Right atrium auricular region (tissue), 2 donors: ENCODE measurements around the gene DKC1. TPM values are rescaled to one million over a fixed set of nuclear protein-coding genes. Genes with fewer than 3 reads are reported as not detected.

Source experiments
- DNase-seq: peaks from one replicate; pipeline ENCODE4 v3.0.0-alpha.2; 2019; ENCODE audit warnings: low spot score
- H3K27ac ChIP-seq, 2 donors: fragments of 200-600 bp; sonication (generic); 1 replicate in 1 of 2; 2 replicates in 1 of 2; pipeline ENCODE4 v1.5.1; 2016 to 2019
- H3K27me3 ChIP-seq, 2 donors: fragments of 200-600 bp; sonication (generic); one replicate each; pipeline versions ENCODE4 v1.5.1 to v1.6.0; 2017 to 2019
- H3K36me3 ChIP-seq: fragments of 200-600 bp; sonication (generic); one replicate; pipeline ENCODE4 v1.5.1; 2016
- H3K4me1 ChIP-seq, 2 donors: fragments of 200-600 bp; sonication (generic); one replicate each; pipeline versions ENCODE4 v1.5.1 to v1.6.0; 2017 to 2019
- H3K4me3 ChIP-seq, 2 donors: fragments of 200-600 bp; sonication (generic); 1 replicate in 1 of 2; 2 replicates in 1 of 2; pipeline ENCODE4 v1.5.1; 2017 to 2019; ENCODE audit warnings: mild to moderate bottlenecking in 1 of 2, moderate library complexity in 1 of 2
- H3K9me3 ChIP-seq, 2 donors: fragments of 200-600 bp; sonication (generic); one replicate each; pipeline ENCODE4 v1.5.1; 2019
- total RNA-seq, 2 donors: library from RNA; depleted of rRNA; stranded (reverse); fragments of >200 nt; gene quantifications; one replicate each; pipeline ENCODE4 v1.1.0, GENCODE V29; 2016
- TF ChIP-seq, protein P1 (sequence below), 2 donors: fragments of 200-600 bp; sonication (generic); IDR thresholded peaks; one replicate each; pipeline ENCODE4 v1.5.1; 2019; ENCODE audit warnings: antibody characterized with exemption in 2 of 2

Gene DKC1
- total RNA-seq, 2 donors from 2014 or later = 13.5 to 15.2 TPM

DNA sequence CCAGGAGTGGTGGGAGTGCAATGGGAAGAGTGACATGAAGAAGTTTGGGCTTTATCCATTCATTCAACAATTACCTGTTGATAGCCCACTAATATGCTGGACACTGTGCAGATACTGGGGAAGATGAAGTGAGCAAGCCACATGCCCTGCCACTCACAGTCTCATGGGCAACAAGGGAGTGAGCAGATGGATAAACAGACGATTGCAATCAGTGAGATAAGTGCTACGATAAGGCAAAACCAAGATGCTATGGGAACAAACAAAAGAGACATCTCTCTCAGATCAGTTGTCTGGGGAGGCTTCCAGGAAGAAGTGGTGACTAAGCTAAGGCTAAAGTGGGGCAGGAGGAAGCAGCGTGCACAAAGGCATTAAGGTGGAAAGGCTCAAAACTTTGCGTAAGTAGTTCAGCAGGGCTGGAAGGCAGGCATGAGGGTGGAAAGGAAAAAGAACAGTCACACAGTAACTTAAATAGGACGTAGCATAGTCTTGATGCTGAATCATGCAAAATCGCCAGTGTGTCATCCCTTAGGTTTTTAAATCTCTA lies 43.5 kb upstream of the DKC1 start:
- peaks cover 0 to 7% of the 10 kb centered on the region in 2 donors for H3K9me3 ChIP-seq
- peaks cover 0 to 20% of the 10 kb centered on the region in 2 donors for H3K4me1 ChIP-seq
- TF ChIP-seq, protein P1, sequence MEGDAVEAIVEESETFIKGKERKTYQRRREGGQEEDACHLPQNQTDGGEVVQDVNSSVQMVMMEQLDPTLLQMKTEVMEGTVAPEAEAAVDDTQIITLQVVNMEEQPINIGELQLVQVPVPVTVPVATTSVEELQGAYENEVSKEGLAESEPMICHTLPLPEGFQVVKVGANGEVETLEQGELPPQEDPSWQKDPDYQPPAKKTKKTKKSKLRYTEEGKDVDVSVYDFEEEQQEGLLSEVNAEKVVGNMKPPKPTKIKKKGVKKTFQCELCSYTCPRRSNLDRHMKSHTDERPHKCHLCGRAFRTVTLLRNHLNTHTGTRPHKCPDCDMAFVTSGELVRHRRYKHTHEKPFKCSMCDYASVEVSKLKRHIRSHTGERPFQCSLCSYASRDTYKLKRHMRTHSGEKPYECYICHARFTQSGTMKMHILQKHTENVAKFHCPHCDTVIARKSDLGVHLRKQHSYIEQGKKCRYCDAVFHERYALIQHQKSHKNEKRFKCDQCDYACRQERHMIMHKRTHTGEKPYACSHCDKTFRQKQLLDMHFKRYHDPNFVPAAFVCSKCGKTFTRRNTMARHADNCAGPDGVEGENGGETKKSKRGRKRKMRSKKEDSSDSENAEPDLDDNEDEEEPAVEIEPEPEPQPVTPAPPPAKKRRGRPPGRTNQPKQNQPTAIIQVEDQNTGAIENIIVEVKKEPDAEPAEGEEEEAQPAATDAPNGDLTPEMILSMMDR (IDR thresholded peaks at IDR 0.05) = no peak
- H3K27me3 ChIP-seq = no peaks in the 10 kb centered on the region
- H3K36me3 ChIP-seq = no peaks in the 10 kb centered on the region
- no peak overlapping the region for H3K4me3 ChIP-seq
- no peak overlapping the region for H3K27ac ChIP-seq
- DNase-seq = no peak

DNA sequence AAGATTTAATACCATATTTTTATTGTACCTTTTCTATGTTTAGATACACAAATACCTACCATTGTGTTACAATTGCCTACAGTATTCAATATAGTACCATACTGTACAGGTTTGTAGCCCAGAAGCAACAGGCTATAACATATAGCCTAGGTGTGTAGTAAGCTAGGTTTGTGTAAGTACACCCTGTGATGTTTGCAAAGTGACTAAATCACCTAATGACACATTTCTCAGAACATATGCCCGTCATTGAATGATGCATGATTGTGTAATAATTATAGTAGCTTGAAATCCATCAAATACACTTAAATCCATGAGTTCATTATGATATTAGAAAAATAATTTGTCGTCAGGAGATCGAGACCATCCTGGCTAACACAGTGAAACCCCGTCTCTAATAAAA lies 42.6 kb upstream of the DKC1 start:
- Histone ChIP-seq H3K27me3 (no peaks in the 10 kb centered on the region), H3K9me3 (peaks cover 0 to 7% of the 10 kb centered on the region in 2 donors), H3K27ac (no peak overlapping the region), H3K4me3 (no peak overlapping the region), H3K4me1 (peaks cover 0 to 24% of the 10 kb centered on the region in 2 donors), H3K36me3 (no peaks in the 10 kb centered on the region)
- TF ChIP-seq, protein P1 (IDR thresholded peaks at IDR 0.05) = no peak
- no peak for DNase-seq

DNA sequence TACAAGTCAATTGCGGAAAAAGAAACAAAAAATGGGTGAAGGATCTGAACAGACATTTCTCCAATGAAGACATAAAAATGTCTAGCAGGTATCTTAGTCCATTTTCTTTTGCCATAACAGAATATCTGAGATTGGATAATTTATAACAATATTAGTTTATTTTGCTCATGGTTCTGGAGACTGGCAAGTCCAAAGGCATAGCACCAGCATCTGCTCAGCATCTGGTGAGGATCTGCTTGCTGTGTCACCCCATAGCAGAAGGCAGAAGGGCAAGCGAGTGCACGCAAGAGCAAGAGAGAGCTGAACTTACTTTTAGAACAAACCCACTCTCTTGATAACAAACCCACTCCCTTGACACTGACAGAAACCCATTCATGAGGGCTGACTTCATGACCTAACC lies 41.5 kb upstream of the DKC1 start:
- no peaks in the 10 kb centered on the region for H3K36me3 ChIP-seq
- H3K4me3 ChIP-seq = no peak overlapping the region
- H3K9me3 ChIP-seq = peaks cover 0 to 7% of the 10 kb centered on the region in 2 donors
- H3K4me1 ChIP-seq = peaks cover 0 to 27% of the 10 kb centered on the region in 2 donors
- no peak for DNase-seq
- TF ChIP-seq, protein P1 (IDR thresholded peaks at IDR 0.05) = no peak
- no peaks in the 10 kb centered on the region for H3K27me3 ChIP-seq
- no peak overlapping the region for H3K27ac ChIP-seq

DNA sequence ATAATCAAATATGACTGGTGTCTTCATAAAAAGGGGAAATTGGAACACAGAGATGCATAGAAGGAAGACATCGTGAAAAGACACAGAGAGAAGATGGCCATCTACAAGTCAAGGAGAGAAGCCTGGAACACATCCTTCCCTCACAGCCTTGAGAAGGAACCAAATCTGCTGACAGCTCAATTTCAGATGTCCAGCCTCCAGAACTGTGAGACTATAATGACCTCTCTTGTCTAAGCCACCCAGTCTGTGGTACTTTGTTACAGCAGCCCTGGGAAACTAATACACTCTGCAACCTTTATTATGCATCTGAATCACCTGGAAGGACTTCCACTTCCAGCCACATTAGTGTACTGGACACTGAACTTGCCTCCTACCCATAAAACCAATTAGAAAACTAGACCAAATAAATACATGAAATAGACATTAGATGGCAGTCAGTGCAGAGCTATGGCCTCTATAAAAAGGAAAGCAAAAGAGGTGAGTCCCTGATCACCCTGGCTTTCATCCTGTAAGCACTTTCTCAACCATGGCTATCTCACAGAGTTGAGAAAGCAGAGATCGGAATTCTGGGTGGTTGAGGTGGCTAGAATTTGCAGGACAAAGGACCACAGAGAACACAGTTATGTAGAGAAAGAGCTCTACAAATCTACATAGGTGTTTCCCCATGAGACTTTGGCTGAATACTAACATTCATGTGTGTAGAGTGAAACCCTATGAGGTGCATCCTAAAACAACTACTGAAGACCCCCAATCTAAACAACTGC lies 37.5 kb upstream of the DKC1 start:
- Histone ChIP-seq H3K4me3 (no peak overlapping the region), H3K9me3 (peaks cover 0 to 7% of the 10 kb centered on the region in 2 donors), H3K36me3 (no peaks in the 10 kb centered on the region), H3K4me1 (peaks cover 0 to 45% of the 10 kb centered on the region in 2 donors), H3K27ac (peak overlapping the region in 1 of 2 donors; percentile 17), H3K27me3 (no peaks in the 10 kb centered on the region)
- TF ChIP-seq, protein P1 (IDR thresholded peaks at IDR 0.05) = peak in 1 of 2 donors; percentile 12
- DNase-seq = no peak

DNA sequence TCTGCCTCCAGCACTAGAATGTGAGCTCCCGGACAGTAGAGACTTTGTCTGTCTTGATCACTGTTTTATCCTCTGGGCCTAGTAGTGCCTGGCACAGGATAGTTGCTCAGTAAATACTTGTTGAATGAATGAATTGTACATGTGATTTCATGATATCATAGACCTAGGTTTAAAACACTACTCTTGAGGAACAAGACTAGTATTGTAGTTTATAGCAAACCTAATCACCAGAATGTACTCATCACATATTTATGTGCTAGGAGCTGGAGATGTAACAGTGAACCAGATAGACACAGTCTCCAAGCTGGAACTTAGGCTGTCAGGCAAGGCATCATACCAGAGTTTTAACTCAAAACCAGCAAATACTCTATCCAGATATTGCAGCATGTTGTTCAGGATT lies 35.2 kb upstream of the DKC1 start:
- Histone ChIP-seq H3K27ac (peak overlapping the region; percentile 52 to 82), H3K4me3 (no peak overlapping the region), H3K4me1 (peaks cover 0 to 66% of the 10 kb centered on the region in 2 donors), H3K9me3 (no peaks in the 10 kb centered on the region), H3K27me3 (no peaks in the 10 kb centered on the region), H3K36me3 (no peaks in the 10 kb centered on the region)
- no peak for DNase-seq
- TF ChIP-seq, protein P1 (IDR thresholded peaks at IDR 0.05) = no peak
